Measurements from ENCODE around the gene RAC2. TPM values are rescaled to one million over a fixed set of nuclear protein-coding genes. Genes with fewer than 3 reads are reported as not detected.

The RAC2 gene
- total RNA-seq, 2 experiments from 2014 or later, result 498 to 521 TPM

- ChIA-PET CTCF (interaction anchor here (0.6 to 6.8 kb wide), 9 partner anchors 11 to 164 kb away, joined by 3 to 74 read pairs (median 5); no protein-coding TSS in a partner anchor), POLR2A (interaction anchor here (0.6 to 8.6 kb wide), 10 partner anchors 12 to 163 kb away, joined by 3 to 142 read pairs (median 6); no protein-coding TSS in a partner anchor)
Measured at GRCh38 chr22:37242395-37242918, 1.6 kb downstream of the RAC2 start.

- ChIA-PET CTCF (interaction anchor here (0.9 to 6.8 kb wide), 8 partner anchors 10 to 119 kb away, joined by 3 to 74 read pairs (median 12); no protein-coding TSS in a partner anchor), POLR2A (interaction anchor here (0.6 to 8.6 kb wide), 10 partner anchors 11 to 162 kb away, joined by 3 to 142 read pairs (median 6); no protein-coding TSS in a partner anchor)
Measured at GRCh38 chr22:37241351-37242142, 2.5 kb downstream of the RAC2 start.

GRCh38 chr22:37240941-37241320, 3.1 kb downstream of the RAC2 start:
- CTCF ChIA-PET, result interaction anchor here (1.3 to 6.8 kb wide), 5 partner anchors 10 to 59 kb away, joined by 3 to 74 read pairs (median 6); no protein-coding TSS in a partner anchor

GRCh38 chr22:37240240-37240940, 3.7 kb downstream of the RAC2 start:
- ChIA-PET CTCF (interaction anchor here (1.3 to 6.8 kb wide), 5 partner anchors 9 to 60 kb away, joined by 3 to 74 read pairs (median 6); no protein-coding TSS in a partner anchor), POLR2A (interaction anchor here (0.9 to 8.6 kb wide), 5 partner anchors 10 to 189 kb away, joined by 3 to 142 read pairs (median 4); partner anchors contain the start of gene KCTD17)

More at GRCh38 chr22:37240941-37241320, 3.1 kb downstream of the RAC2 start:
- POLR2A ChIA-PET, result interaction anchor here (0.9 to 8.6 kb wide), 3 partner anchors 10 to 91 kb away, joined by 4 to 142 read pairs (median 4); no protein-coding TSS in a partner anchor

- POLR2A ChIA-PET, result interaction anchor here (0.6 to 8.6 kb wide), 6 partner anchors 9 to 463 kb away, joined by 3 to 142 read pairs (median 4); partner anchors contain the start of gene KCTD17
- CTCF ChIA-PET, result interaction anchor here (1.2 to 6.8 kb wide), 6 partner anchors 8 to 54 kb away, joined by 3 to 74 read pairs (median 6); no protein-coding TSS in a partner anchor
Measured at GRCh38 chr22:37239336-37240239, 4.5 kb downstream of the RAC2 start.

GRCh38 chr22:37237371-37238268, 6.4 kb downstream of the RAC2 start:
- CTCF ChIA-PET, result interaction anchor here (1.5 kb wide), 1 partner anchor 23 kb away, joined by 5 read pairs; no protein-coding TSS in a partner anchor
- POLR2A ChIA-PET, result interaction anchor here (1.0 to 8.6 kb wide), 4 partner anchors 7 to 38 kb away, joined by 3 to 142 read pairs (median 8); no protein-coding TSS in a partner anchor

- ChIA-PET POLR2A (no interaction called here), CTCF (interaction anchor here (1.0 kb wide), 1 partner anchor 25 kb away, joined by 3 read pairs; no protein-coding TSS in a partner anchor)
Measured at GRCh38 chr22:37235897-37236607, 8.0 kb downstream of the RAC2 start.

- POLR2A ChIA-PET, result interaction anchor here (1.2 kb wide), 1 partner anchor 9 kb away, joined by 4 read pairs; no protein-coding TSS in a partner anchor
- CTCF ChIA-PET, result interaction anchor here (1.2 to 6.8 kb wide), 3 partner anchors 8 to 36 kb away, joined by 3 to 74 read pairs (median 5); partner anchors contain the start of gene RAC2
Measured at GRCh38 chr22:37234736-37235711, 9.0 kb downstream of the RAC2 start.

- POLR2A ChIA-PET, result interaction anchor here (0.8 to 6.3 kb wide), 3 partner anchors 7 to 43 kb away, joined by 4 to 142 read pairs (median 4); partner anchors contain the start of gene RAC2
- CTCF ChIA-PET, result interaction anchor here (1.2 to 6.8 kb wide), 3 partner anchors 9 to 35 kb away, joined by 3 to 74 read pairs (median 5); partner anchors contain the start of gene RAC2
Measured at GRCh38 chr22:37233751-37234631, 10.1 kb downstream of the RAC2 start.

GRCh38 chr22:37233371-37233750, 10.7 kb downstream of the RAC2 start:
- CTCF ChIA-PET, result interaction anchor here (1.2 to 6.8 kb wide), 3 partner anchors 10 to 34 kb away, joined by 3 to 74 read pairs (median 5); partner anchors contain the start of gene RAC2

GRCh38 chr22:37232140-37232998, 11.7 kb downstream of the RAC2 start:
- CTCF ChIA-PET, result interaction anchor here (4.1 to 6.8 kb wide), 2 partner anchors 11 to 28 kb away, joined by 25 to 74 read pairs; partner anchors contain the start of gene RAC2
- POLR2A ChIA-PET, result interaction anchor here (0.6 to 6.3 kb wide), 4 partner anchors 9 to 704 kb away, joined by 3 to 142 read pairs (median 7); partner anchors contain the start of gene RAC2

More at GRCh38 chr22:37233371-37233750, 10.7 kb downstream of the RAC2 start:
- POLR2A ChIA-PET, result interaction anchor here (0.6 to 6.3 kb wide), 3 partner anchors 8 to 705 kb away, joined by 3 to 142 read pairs (median 4); partner anchors contain the start of gene RAC2

GRCh38 chr22:37231406-37232139, 12.5 kb downstream of the RAC2 start:
- CTCF ChIA-PET, result interaction anchor here (2.0 to 6.8 kb wide), 3 partner anchors 11 to 32 kb away, joined by 7 to 74 read pairs (median 25); partner anchors contain the start of gene RAC2
- POLR2A ChIA-PET, result interaction anchor here (0.5 to 6.3 kb wide), 6 partner anchors 10 to 82 kb away, joined by 3 to 142 read pairs (median 12); partner anchors contain the start of genes IL2RB and RAC2

All from activated CD8-positive, alpha-beta memory T cell treated with anti-CD3 and anti-CD28 coated beads for 36 hours (primary cell).